MCF 10A (cell line): ENCODE data around the gene GMDS. TPM values are rescaled to one million over a fixed set of nuclear protein-coding genes. Genes with fewer than 3 reads are reported as not detected.

ENCODE experiments used
- BruUV-seq: library from RNA; stranded (reverse); fragments of 400-500 nt; replicated peaks from 2 replicates; lab custom pipeline; 2021; lab: Mats Ljungman, UMichigan
- CTCF ChIA-PET: fragments of 300-600 bp; sonication (Branson Sonifier 250); formaldehyde crosslinking; extraction: SDS; loops from one replicate; lab custom pipeline; 2021; ENCODE audit warnings: antibody characterized with exemption, inconsistent platforms; lab: Yijun Ruan, JAX
- POLR2A ChIA-PET: fragments of 300-600, 350-650 bp; sonication (Branson Sonifier 250); formaldehyde crosslinking; extraction: SDS; loops from one replicate; lab custom pipeline; 2020; ENCODE audit warnings: antibody characterized with exemption, inconsistent platforms; lab: Yijun Ruan, JAX
- DNase-seq: peaks from one replicate; pipeline ENCODE4 v3.0.0-alpha.2; 2018; ENCODE audit not compliant: unreplicated experiment
- H3K27ac Mint-ChIP-seq: one replicate; pipeline ENCODE4 v1.8.0; 2022; ENCODE audit warnings: mild to moderate bottlenecking, low read depth, mixed read lengths; ENCODE audit not compliant: unreplicated experiment
- H3K27me3 Mint-ChIP-seq: one replicate; pipeline ENCODE4 v1.8.0; 2022; ENCODE audit warnings: mixed read lengths; ENCODE audit not compliant: insufficient read depth, unreplicated experiment
- H3K36me3 Mint-ChIP-seq: one replicate; pipeline ENCODE4 v1.8.0; 2022; ENCODE audit warnings: mild to moderate bottlenecking, moderate library complexity, mixed read lengths; ENCODE audit not compliant: insufficient read depth, unreplicated experiment
- H3K4me1 Mint-ChIP-seq: one replicate; pipeline ENCODE4 v1.8.0; 2022; ENCODE audit warnings: mixed read lengths; ENCODE audit not compliant: insufficient read depth, unreplicated experiment
- H3K4me3 Mint-ChIP-seq: one replicate; pipeline ENCODE4 v1.8.0; 2022; ENCODE audit warnings: mild to moderate bottlenecking, moderate library complexity, mixed read lengths; ENCODE audit not compliant: unreplicated experiment
- H3K9me3 Mint-ChIP-seq: one replicate; pipeline ENCODE4 v1.8.0; 2022; ENCODE audit warnings: mixed read lengths; ENCODE audit not compliant: unreplicated experiment
- CTCF ChIP-seq: fragments of 200-600 bp; IDR thresholded peaks from one replicate; pipeline ENCODE4 v1.8.0; 2022; ENCODE audit warnings: antibody characterized with exemption, mild to moderate bottlenecking; ENCODE audit not compliant: unreplicated experiment
- intact Hi-C: fragments of 100-400 bp; cut with micrococcal nuclease; formaldehyde crosslinking; loops from 2 replicates; pipeline ENCODE4 v1.14.1; 2022
- total RNA-seq: library from RNA; stranded (reverse); gene quantifications from 2 replicates; pipeline ENCODE4 v1.2.3, GENCODE V29; 2022

GMDS gene
- total RNA-seq, 1 experiment from 2014 or later, result 24.9 TPM

GRCh38 chr6:2133716-2134310 is 111.6 kb downstream of the GMDS start:
- H3K27ac Mint-ChIP-seq, result peak overlapping the region; percentile 35
- no peaks in the 10 kb centered on the region for H3K27me3 Mint-ChIP-seq
- no TSS peak for BruUV-seq
- H3K4me1 Mint-ChIP-seq, result peaks cover 25% of the 10 kb centered on the region
- no peaks in the 10 kb centered on the region for H3K36me3 Mint-ChIP-seq
- intact Hi-C loops, result no loop called here
- peak; percentile 28 for DNase-seq
- TF ChIP-seq CTCF, result no peak
- CTCF ChIA-PET, result interaction anchor here (0.7 to 1.6 kb wide), 3 partner anchors 75 to 617 kb away, joined by 3 to 6 read pairs (median 5); partner anchors contain the start of gene MYLK4
- peak overlapping the region; percentile 19 for H3K4me3 Mint-ChIP-seq
- POLR2A ChIA-PET, result interaction anchor here (0.6 to 2.6 kb wide), 11 partner anchors 10 to 559 kb away, joined by 3 to 10 read pairs (median 3); no protein-coding TSS in a partner anchor
- no peaks in the 10 kb centered on the region for H3K9me3 Mint-ChIP-seq

- no peaks in the 10 kb centered on the region for H3K9me3 Mint-ChIP-seq
- H3K27me3 Mint-ChIP-seq, result no peaks in the 10 kb centered on the region
- no TSS peak for BruUV-seq
- ChIA-PET CTCF (interaction anchor here (0.9 to 1.6 kb wide), 4 partner anchors 23 to 564 kb away, joined by 3 to 8 read pairs (median 5); no protein-coding TSS in a partner anchor), POLR2A (interaction anchor here (0.6 to 2.6 kb wide), 8 partner anchors 10 to 1892 kb away, joined by 3 to 10 read pairs (median 3); no protein-coding TSS in a partner anchor)
- intact Hi-C loops, result no loop called here
- no peaks in the 10 kb centered on the region for H3K36me3 Mint-ChIP-seq
- H3K4me1 Mint-ChIP-seq, result peaks cover 25% of the 10 kb centered on the region
- H3K27ac Mint-ChIP-seq, result no peak overlapping the region
- DNase-seq, result no peak
- no peak for TF ChIP-seq CTCF
- H3K4me3 Mint-ChIP-seq, result no peak overlapping the region
Measured at GRCh38 chr6:2132916-2133315, 112.5 kb downstream of the GMDS start.

- Mint-ChIP-seq H3K27ac (no peak overlapping the region), H3K4me3 (no peak overlapping the region), H3K27me3 (no peaks in the 10 kb centered on the region), H3K36me3 (no peaks in the 10 kb centered on the region), H3K9me3 (no peaks in the 10 kb centered on the region), H3K4me1 (peaks cover 25% of the 10 kb centered on the region)
- CTCF ChIA-PET, result interaction anchor here (0.6 to 1.6 kb wide), 6 partner anchors 13 to 636 kb away, joined by 3 to 8 read pairs (median 4); no protein-coding TSS in a partner anchor
- DNase-seq, result peak; percentile 70
- BruUV-seq, result no TSS peak
- TF ChIP-seq CTCF, result no peak
- intact Hi-C loops, result no loop called here
- POLR2A ChIA-PET, result interaction anchor here (0.6 to 1.2 kb wide), 6 partner anchors 10 to 114 kb away, joined by 3 read pairs; no protein-coding TSS in a partner anchor
Measured at GRCh38 chr6:2132416-2132815, 113.0 kb downstream of the GMDS start.

- no TSS peak for BruUV-seq
- H3K4me1 Mint-ChIP-seq, result peaks cover 21% of the 10 kb centered on the region
- no peaks in the 10 kb centered on the region for H3K9me3 Mint-ChIP-seq
- H3K4me3 Mint-ChIP-seq, result no peak overlapping the region
- ChIA-PET CTCF (no interaction called here), POLR2A (no interaction called here)
- no peak overlapping the region for H3K27ac Mint-ChIP-seq
- DNase-seq, result no peak
- intact Hi-C loops, result no loop called here
- no peaks in the 10 kb centered on the region for H3K27me3 Mint-ChIP-seq
- TF ChIP-seq CTCF, result no peak
- H3K36me3 Mint-ChIP-seq, result no peaks in the 10 kb centered on the region
Measured at GRCh38 chr6:2129182-2129621, 116.2 kb downstream of the GMDS start.
